Keratinocyte (primary cell): ENCODE data around the gene TRIM14. TPM values are rescaled to one million over a fixed set of nuclear protein-coding genes. Genes with fewer than 3 reads are reported as not detected.

ENCODE experiments used
- DNase-seq: peaks from one replicate; pipeline ENCODE4 v3.0.0-alpha.2; 2011; ENCODE audit warnings: low read depth, missing footprints, low spot score
- FAIRE-seq: peaks from 2 replicates; lab custom pipeline; 2011; peaks lifted over from hg19 to GRCh38; lab: Jason Lieb, UNC
- H2AFZ ChIP-seq: 2 replicates; pipeline ENCODE4 v1.6.0; 2012; ENCODE audit warnings: low read length, control low read depth, inconsistent platforms; ENCODE audit not compliant: control insufficient read depth
- H3K27ac ChIP-seq: 2 replicates; pipeline ENCODE4 v1.5.1; 2011; ENCODE audit warnings: low read length; ENCODE audit not compliant: control insufficient read depth, insufficient read depth
- H3K27me3 ChIP-seq: 3 replicates; pipeline ENCODE4 v1.6.0; 2011; ENCODE audit warnings: low read length; ENCODE audit not compliant: control insufficient read depth, insufficient read depth; ENCODE audit errors: extremely low read depth
- H3K36me3 ChIP-seq, 2 experiments: 2 replicates in 1 of 2; 3 replicates in 1 of 2; pipeline ENCODE4 v1.5.1; 2011; ENCODE audit warnings: low read length in 2 of 2, mild to moderate bottlenecking in 1 of 2; ENCODE audit not compliant: control insufficient read depth in 2 of 2, insufficient read depth in 2 of 2; ENCODE audit errors: extremely low read depth in 1 of 2
- H3K4me1 ChIP-seq: 3 replicates; pipeline ENCODE4 v1.5.1; 2011; ENCODE audit warnings: low read length; ENCODE audit not compliant: control insufficient read depth, insufficient read depth; ENCODE audit errors: extremely low read depth
- H3K4me2 ChIP-seq: 3 replicates; pipeline ENCODE4 v1.6.0; 2011; ENCODE audit warnings: low read depth, low read length; ENCODE audit not compliant: control insufficient read depth, insufficient read depth; ENCODE audit errors: extremely low read depth
- H3K4me3 ChIP-seq, 3 experiments: fragments of 200-600 bp in 1 of 3; sonication (generic) in 1 of 3; 2 replicates in 2 of 3; 3 replicates in 1 of 3; pipeline ENCODE4 v1.5.1; 2011 to 2016; ENCODE audit warnings: low read length in 3 of 3, mild to moderate bottlenecking in 3 of 3, control low read depth in 2 of 3, inconsistent platforms in 1 of 3, low read depth in 1 of 3, mixed read lengths in 1 of 3, mixed run types in 1 of 3, moderate library complexity in 1 of 3; ENCODE audit not compliant: control insufficient read depth in 2 of 3, insufficient read depth in 2 of 3; ENCODE audit errors: extremely low read depth in 1 of 3
- H3K79me2 ChIP-seq: 2 replicates; pipeline ENCODE4 v1.6.0; 2012; ENCODE audit warnings: low read length; ENCODE audit not compliant: control insufficient read depth, insufficient read depth
- H3K9ac ChIP-seq: 3 replicates; pipeline ENCODE4 v1.6.0; 2011; ENCODE audit warnings: low read length; ENCODE audit not compliant: control insufficient read depth, insufficient read depth; ENCODE audit errors: extremely low read depth
- H3K9me1 ChIP-seq: 3 replicates; pipeline ENCODE4 v1.6.0; 2011; ENCODE audit warnings: low read length; ENCODE audit not compliant: control insufficient read depth, insufficient read depth; ENCODE audit errors: extremely low read depth
- H3K9me3 ChIP-seq: 2 replicates; pipeline ENCODE4 v1.5.1; 2012; ENCODE audit warnings: low read depth, low read length; ENCODE audit not compliant: control insufficient read depth
- H4K20me1 ChIP-seq: 3 replicates; pipeline ENCODE4 v1.6.0; 2011; ENCODE audit warnings: low read length; ENCODE audit not compliant: control insufficient read depth, insufficient read depth; ENCODE audit errors: extremely low read depth
- CTCF ChIP-seq, 3 experiments: IDR thresholded peaks in 1 of 3; conservative IDR thresholded peaks in 1 of 3; optimal IDR thresholded peaks in 1 of 3; 2 replicates in 2 of 3; 3 replicates in 1 of 3; pipeline versions ENCODE3 to v1.5.1; 2011; ENCODE audit warnings: low read length in 3 of 3, mild to moderate bottlenecking in 3 of 3, moderate library complexity in 2 of 3, control low read depth in 1 of 3, inconsistent platforms in 1 of 3; ENCODE audit not compliant: insufficient read depth in 2 of 3; ENCODE audit errors: extremely low read depth in 1 of 3
- EZH2 ChIP-seq: IDR thresholded peaks from one replicate; pipeline ENCODE4 v1.6.1; 2012; ENCODE audit warnings: inconsistent platforms, mild to moderate bottlenecking, low read length, moderate library complexity
- dilution Hi-C: fragments of 300-500 bp; cut with MboI; formaldehyde crosslinking; loops from one replicate; pipeline ENCODE4 v1.7.0; 2020; ENCODE audit warnings: low sequenced_read_pairs; ENCODE audit not compliant: extremely low pct_ligation_motif_present
- polyA plus RNA-seq, 5 experiments: library from polyadenylated mRNA; depleted of rRNA in 3 of 5; stranded (reverse) in 3 of 5; stranded (forward) in 1 of 5; unstranded in 1 of 5; fragments of >200 nt; gene quantifications; 1 replicate in 1 of 5; 2 replicates in 3 of 5; 3 replicates in 1 of 5; pipeline versions ENCODE4 v1.2.1 to v1.2.3, GENCODE V29; 2011 to 2012; ENCODE audit warnings: missing spikeins in 2 of 5, low read depth in 1 of 5, low replicate concordance in 1 of 5

Gene TRIM14
- polyA plus RNA-seq, 1 donor (not counting 4 experiments of a cell fraction or from before 2014, with no cell fraction given), result 22.1 TPM

- TF ChIP-seq EZH2 (no peak), CTCF (optimal IDR thresholded peaks at IDR 0.05 in 1 of 3, IDR thresholded peaks at IDR 0.05 in 1 of 3, conservative IDR thresholded peaks at IDR 0.05 in 1 of 3; ENCODE audit: extremely low read depth in 1 of 3, insufficient read depth in 2 of 3, low read length in 3 of 3) (no peak)
- H3K79me2 ChIP-seq, result peaks cover 2% of the 10 kb centered on the region
- H3K27ac ChIP-seq, result no peak overlapping the region
- H3K4me1 ChIP-seq, result peaks cover 27% of the 10 kb centered on the region
- no peak for FAIRE-seq
- no peak overlapping the region for H3K9ac ChIP-seq
- H3K27me3 ChIP-seq, result no peaks in the 10 kb centered on the region
- no peak overlapping the region for H3K4me3 ChIP-seq
- dilution Hi-C loops, result no loop called here
- peaks cover 2% of the 10 kb centered on the region for H3K9me1 ChIP-seq
- no peak for DNase-seq
- no peak overlapping the region for H3K4me2 ChIP-seq
- peaks cover 15 to 20% of the 10 kb centered on the region in 2 experiments for H3K36me3 ChIP-seq
- H4K20me1 ChIP-seq, result no peaks in the 10 kb centered on the region
- no peaks in the 10 kb centered on the region for H3K9me3 ChIP-seq
- no peak overlapping the region for H2AFZ ChIP-seq
These were observed 22.9 kb downstream of the TRIM14 start for GRCh38 chr9:98096091-98096490.

- H3K9me1 ChIP-seq, result peaks cover 2% of the 10 kb centered on the region
- DNase-seq (no peak), FAIRE-seq (no peak)
- H3K4me1 ChIP-seq, result peaks cover 24% of the 10 kb centered on the region
- no peak overlapping the region for H2AFZ ChIP-seq
- H3K4me3 ChIP-seq, result no peak overlapping the region
- no peak overlapping the region for H3K4me2 ChIP-seq
- peaks cover 15 to 20% of the 10 kb centered on the region in 2 experiments for H3K36me3 ChIP-seq
- H3K27me3 ChIP-seq, result no peaks in the 10 kb centered on the region
- H3K9ac ChIP-seq, result no peak overlapping the region
- H4K20me1 ChIP-seq, result no peaks in the 10 kb centered on the region
- peaks cover 1% of the 10 kb centered on the region for H3K79me2 ChIP-seq
- no peaks in the 10 kb centered on the region for H3K9me3 ChIP-seq
- TF ChIP-seq CTCF (optimal IDR thresholded peaks at IDR 0.05 in 1 of 3, IDR thresholded peaks at IDR 0.05 in 1 of 3, conservative IDR thresholded peaks at IDR 0.05 in 1 of 3; ENCODE audit: extremely low read depth in 1 of 3, insufficient read depth in 2 of 3, low read length in 3 of 3) (no peak), EZH2 (no peak)
- H3K27ac ChIP-seq, result no peak overlapping the region
- dilution Hi-C loops, result no loop called here
These were observed 23.6 kb downstream of the TRIM14 start for GRCh38 chr9:98095401-98095800.
